Measurements from ENCODE around the gene CAMTA2. TPM values are rescaled to one million over a fixed set of nuclear protein-coding genes. Genes with fewer than 3 reads are reported as not detected.

CAMTA2 gene, protein sequence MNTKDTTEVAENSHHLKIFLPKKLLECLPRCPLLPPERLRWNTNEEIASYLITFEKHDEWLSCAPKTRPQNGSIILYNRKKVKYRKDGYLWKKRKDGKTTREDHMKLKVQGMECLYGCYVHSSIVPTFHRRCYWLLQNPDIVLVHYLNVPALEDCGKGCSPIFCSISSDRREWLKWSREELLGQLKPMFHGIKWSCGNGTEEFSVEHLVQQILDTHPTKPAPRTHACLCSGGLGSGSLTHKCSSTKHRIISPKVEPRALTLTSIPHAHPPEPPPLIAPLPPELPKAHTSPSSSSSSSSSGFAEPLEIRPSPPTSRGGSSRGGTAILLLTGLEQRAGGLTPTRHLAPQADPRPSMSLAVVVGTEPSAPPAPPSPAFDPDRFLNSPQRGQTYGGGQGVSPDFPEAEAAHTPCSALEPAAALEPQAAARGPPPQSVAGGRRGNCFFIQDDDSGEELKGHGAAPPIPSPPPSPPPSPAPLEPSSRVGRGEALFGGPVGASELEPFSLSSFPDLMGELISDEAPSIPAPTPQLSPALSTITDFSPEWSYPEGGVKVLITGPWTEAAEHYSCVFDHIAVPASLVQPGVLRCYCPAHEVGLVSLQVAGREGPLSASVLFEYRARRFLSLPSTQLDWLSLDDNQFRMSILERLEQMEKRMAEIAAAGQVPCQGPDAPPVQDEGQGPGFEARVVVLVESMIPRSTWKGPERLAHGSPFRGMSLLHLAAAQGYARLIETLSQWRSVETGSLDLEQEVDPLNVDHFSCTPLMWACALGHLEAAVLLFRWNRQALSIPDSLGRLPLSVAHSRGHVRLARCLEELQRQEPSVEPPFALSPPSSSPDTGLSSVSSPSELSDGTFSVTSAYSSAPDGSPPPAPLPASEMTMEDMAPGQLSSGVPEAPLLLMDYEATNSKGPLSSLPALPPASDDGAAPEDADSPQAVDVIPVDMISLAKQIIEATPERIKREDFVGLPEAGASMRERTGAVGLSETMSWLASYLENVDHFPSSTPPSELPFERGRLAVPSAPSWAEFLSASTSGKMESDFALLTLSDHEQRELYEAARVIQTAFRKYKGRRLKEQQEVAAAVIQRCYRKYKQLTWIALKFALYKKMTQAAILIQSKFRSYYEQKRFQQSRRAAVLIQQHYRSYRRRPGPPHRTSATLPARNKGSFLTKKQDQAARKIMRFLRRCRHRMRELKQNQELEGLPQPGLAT
- 10 to 100 TPM; 11.4 to 27.7 (median 21.4) TPM for total RNA-seq

DNA sequence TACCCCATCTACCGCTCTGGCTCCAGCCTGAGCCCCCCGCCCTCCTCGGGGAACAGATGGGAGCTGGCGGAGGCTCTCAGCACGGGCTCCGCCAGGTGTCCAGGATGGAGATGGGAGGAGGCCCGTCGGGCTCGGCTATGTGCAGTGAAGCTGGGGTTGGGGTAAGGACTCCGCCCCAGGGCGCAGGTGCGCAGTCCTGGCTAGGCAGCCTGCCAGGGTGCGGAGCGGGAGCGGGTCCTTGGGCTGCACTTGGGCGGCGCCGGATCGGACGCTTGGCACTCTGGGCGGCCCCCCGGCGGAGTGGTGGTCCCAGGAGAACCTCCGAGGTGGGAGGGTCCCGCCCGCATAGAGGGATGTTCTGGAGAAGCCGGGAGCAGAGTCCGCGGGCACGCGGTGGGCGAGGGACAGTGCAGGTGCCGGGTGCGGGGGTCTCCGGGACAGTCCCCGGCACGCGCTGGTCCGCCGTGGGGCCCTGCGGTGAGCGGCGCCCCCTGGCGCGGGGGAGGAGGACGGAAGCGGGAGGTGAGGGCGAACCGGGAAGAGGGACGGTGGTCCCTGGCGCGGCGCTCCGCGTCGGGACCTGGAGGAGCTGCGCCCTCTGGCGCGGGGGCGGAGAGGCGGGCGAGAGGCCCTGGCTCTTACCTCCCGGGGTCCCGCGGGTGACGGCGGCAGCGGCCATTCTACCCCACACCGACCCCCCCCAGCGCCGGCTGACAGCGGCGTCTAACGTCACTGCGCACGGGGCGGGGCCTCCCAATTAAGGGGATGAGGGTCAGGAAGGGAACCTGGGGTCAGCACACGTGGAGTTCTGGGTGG, at the start of gene CAMTA2:
Gene CAMTA2, minus strand, starts transcription at position 725 of the 816 bp plus-strand sequence. CDS start 1,453 bp downstream, outside the sequence.
- ATAC-seq (ENCODE audit: low FRiP score) (peak; percentile 86), DNase-seq (ENCODE audit: low spot score) (peak; percentile 76)
- TF ChIP-seq, protein P1, sequence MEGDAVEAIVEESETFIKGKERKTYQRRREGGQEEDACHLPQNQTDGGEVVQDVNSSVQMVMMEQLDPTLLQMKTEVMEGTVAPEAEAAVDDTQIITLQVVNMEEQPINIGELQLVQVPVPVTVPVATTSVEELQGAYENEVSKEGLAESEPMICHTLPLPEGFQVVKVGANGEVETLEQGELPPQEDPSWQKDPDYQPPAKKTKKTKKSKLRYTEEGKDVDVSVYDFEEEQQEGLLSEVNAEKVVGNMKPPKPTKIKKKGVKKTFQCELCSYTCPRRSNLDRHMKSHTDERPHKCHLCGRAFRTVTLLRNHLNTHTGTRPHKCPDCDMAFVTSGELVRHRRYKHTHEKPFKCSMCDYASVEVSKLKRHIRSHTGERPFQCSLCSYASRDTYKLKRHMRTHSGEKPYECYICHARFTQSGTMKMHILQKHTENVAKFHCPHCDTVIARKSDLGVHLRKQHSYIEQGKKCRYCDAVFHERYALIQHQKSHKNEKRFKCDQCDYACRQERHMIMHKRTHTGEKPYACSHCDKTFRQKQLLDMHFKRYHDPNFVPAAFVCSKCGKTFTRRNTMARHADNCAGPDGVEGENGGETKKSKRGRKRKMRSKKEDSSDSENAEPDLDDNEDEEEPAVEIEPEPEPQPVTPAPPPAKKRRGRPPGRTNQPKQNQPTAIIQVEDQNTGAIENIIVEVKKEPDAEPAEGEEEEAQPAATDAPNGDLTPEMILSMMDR (IDR thresholded peaks at IDR 0.05), result no peak

DNA sequence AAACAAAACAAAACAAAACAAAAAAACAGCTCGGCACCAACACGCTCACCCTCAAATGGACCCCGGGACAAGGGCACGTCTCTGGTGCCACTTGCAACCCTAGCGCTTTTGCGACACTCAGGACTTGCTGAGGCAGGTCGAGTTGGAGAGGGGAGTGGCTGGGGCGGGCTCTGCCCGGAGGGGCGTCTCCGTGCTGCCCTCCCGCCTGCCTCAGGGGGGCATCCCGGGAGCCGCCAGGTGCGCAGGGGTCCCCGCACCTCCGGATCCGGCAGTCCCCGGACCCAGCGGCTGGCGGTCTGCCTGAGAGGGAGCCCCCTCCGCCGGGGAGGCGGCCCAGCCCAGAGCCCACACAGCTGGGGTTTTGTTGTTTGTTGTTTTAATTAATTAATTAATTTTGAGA, 47.8 kb upstream of the CAMTA2 start, which contains the start of gene SLC52A1:
Gene SLC52A1, minus strand, starts transcription at position 112 of the 400 bp plus-strand sequence. CDS start 820 bp downstream, outside the sequence.
- TF ChIP-seq, protein P1 (IDR thresholded peaks at IDR 0.05), result no peak
- ATAC-seq (ENCODE audit: low FRiP score), result no peak
- DNase-seq (ENCODE audit: low spot score), result no peak

DNA sequence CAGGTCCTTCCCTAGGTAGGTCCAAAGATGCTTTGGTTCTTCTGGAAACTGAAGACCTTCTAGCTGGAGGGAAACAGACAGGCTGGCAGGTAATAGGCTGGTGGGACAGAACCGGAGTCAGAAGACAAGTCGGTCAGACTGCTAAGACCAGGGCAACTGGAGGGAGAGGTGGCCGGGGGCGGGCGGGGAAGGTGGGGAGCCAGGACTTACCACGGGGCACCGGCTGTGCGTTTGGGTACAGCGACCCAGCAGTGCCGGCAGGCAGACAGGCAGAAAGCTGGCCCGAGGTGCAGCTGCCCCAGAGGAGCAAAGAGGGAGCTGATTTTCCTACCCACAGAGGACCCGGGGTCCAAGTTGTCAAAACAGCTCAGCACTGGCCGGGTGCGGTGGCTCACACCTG, 47.2 kb upstream of the CAMTA2 start:
- no peak for DNase-seq (ENCODE audit: low spot score)
- TF ChIP-seq, protein P1 (IDR thresholded peaks at IDR 0.05), result no peak
- no peak for ATAC-seq (ENCODE audit: low FRiP score)

DNA sequence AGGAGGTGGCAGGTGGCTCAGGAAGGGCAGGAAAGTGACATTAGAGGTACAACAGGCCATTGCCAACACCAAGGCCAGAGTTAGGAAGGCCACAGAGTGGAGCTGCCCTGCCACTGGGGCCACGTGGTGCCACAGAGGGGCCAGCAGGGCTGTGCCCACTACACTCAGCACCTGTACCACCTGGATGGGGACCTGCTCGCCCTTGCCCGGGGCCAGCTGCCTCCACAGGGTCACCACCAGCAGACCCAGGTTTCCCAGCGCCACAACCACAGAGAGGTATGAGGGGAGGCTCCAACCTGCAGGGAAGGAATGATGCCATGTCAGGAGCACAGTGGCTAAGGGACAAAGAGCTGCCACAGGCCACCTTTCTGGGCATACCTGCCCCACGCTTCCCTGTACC, 46.6 kb upstream of the CAMTA2 start:
- DNase-seq (ENCODE audit: low spot score) (no peak), ATAC-seq (ENCODE audit: low FRiP score) (no peak)
- TF ChIP-seq, protein P1 (IDR thresholded peaks at IDR 0.05), result no peak

DNA sequence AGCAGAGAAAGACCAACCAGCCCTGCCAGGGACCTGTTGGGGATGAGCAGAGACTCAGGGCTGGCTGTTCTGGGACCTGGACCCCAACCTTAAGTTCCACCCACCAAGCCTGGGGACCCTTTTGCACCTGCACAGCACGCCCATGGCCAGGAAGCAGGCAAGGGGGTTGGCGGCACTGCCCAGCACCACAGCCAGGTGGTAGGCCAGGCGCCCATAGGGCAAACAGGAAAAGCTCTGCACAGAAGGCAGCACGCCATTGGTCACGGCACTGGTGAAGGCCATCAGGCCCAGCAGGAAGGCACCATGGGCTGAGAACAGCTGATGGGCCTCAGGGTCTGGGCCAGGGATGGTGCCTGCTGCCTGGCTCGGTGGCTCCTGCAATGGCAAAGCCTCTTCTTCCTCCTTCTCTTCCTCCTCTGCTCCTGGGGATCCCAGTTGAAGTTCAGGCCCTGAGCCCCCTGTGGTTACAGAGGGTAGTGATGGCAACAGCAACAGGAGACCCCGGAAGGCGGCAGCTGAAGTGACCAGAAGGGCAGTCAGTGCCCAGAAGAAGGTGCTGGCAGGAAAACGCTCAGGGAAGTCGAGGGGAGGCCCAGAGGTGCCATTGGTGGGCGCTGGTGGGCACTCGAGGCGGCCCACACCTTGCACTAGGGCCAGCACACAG, 46.0 kb upstream of the CAMTA2 start:
- DNase-seq (ENCODE audit: low spot score) (no peak), ATAC-seq (ENCODE audit: low FRiP score) (no peak)
- TF ChIP-seq, protein P1 (IDR thresholded peaks at IDR 0.05), result no peak
